NCI-H82 treated with DMSO at 0.1 percent for 48 hours (cell line): ENCODE measurements around the gene CFHR5.
"Not testable (repeated sequence)": the region's sequence is repeated elsewhere in the genome, so short reads cannot be mapped to it uniquely, and the experiment has no call there.

Experiments used
- DNase-seq: peaks from one replicate; lab custom pipeline; 2025; ENCODE audit not compliant: unreplicated experiment; lab: John Stamatoyannopoulos, UW

CFHR5 gene

DNA sequence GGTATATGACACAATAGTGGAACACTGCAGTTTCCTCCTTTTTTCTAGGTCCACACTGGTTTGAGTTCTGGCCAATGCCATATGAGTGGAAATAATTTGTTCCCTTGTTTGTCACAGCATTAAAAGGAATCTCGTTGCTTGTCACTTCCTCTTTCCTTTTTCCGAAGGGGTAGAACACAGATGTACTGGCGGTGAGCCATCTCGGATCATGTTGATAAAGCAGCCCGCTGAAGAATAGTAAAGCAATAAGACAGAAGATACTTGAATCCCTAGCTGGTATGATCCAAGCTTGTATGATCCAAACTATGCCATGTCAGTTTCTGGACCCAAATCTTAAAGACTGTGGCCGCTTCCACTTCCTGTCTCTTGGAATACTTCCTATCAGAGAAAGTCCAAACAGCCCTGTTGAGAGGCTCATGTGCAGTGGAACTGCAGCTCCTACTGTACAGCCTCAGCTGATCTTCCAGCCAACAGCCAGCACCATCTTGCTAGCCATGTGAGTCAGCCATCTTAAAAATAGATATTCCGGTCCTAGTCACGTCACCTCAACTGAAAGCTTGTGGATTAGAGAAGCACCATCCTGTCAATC is 40.3 kb downstream of the CFHR5 start:
- DNase-seq, result no peak

DNA sequence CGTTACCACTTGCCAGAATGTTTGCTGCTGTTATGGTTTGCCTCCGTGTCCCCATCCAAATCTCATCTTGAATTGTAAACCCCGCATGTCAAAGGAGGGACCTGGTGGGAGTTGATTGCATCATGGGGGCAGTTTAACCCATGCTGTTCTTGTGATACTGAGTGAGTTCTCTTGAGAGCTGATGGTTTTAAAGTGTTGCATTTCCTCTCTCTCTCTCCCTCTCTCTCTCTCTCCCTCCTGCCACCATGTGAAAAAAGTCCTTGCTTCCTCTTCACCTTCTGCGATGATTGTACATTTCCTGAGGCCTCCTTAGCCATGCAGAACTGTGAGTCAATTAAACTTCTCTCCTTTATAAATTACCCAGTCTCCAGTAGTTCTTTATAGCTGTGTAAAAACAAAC is 44.4 kb downstream of the CFHR5 start:
- DNase-seq, result no peak

DNA sequence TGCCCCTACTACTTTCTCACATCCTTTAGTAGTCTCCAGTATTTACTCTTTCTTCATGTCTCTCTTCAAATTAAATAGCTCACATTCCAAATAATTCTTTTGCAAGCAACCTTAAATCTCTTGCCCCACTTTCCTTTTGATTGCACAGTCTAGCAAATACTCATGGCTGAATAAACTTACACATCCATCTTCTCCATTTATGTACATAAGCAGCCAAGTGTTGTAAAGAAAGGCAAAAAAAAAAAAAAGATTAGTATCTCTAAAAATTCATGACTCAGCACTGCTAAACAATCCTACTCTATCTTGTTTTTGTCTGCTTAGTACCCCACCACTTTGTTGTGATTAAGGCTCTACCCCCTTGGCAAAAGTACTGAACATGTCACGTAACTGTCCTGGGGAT is 47.1 kb downstream of the CFHR5 start:
- no peak for DNase-seq

DNA sequence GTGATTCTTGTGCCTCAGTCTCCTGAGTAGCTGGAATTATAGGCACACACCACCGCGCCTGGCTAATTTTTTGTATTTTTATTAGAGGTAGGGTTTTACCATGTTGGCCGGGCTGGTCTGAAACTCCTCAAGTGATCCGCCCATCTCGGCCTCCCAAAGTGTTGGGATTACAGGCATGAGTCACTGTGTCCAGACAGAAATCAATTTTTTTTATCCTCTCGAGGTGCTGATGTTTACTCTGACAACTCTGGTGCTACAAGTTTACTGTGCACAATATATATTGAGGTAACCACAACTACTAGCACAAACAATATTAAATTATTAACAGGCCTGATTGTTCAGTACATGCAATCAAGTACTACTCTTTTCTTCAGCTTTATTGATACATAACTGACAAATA is 50.0 kb downstream of the CFHR5 start:
- no peak for DNase-seq

DNA sequence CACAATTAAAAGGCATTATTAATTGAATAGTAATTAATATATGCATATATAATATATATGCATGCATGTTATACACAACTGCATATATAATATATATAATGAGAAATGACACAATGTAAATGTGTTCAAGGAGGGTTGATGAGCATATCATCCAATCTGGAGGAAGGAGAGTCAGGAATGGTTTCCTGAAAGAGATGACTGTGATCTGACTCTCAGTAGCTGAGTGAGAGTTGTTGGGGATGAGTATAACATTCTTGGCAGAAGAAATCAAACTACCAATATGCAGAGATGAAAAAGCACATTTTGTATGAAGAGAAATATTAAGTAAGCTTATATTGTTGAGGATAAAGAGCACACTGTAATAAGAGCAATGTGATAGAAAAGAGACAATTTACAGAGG is 52.4 kb downstream of the CFHR5 start:
- DNase-seq, result no peak

DNA sequence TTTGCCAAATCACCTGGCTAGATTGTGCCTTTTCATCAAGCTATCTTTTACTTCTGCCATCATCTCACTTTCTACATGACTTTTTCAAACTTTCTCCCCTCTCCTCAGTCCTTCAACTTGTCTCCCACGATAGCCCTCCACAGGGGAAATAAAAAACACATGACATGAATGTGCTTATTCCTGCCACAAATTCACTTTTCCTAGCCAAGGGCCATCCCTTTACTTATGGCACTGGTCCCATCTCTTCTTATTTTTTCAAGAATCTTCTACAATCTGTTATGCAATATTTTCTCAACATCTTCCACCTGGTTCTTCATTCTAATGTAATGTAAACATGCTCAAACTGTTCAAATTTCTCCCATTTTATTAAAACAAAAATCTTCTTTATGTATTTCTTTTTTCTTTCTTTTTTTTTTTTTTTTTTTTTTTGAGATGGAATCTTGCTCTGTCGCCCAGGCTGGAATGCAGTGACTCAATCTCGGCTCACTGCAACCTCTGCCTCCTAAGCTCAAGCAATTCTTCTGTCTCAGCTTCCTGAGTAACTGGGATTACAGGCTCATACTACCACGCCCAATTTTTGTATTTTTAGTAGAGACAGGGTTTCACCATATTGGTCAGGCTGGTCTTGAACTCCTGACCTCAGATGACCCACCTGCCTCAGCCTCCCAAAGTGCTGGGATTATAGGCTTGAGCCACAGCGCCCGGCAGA is 57.4 kb downstream of the CFHR5 start:
- DNase-seq, result not testable (repeated sequence)

DNA sequence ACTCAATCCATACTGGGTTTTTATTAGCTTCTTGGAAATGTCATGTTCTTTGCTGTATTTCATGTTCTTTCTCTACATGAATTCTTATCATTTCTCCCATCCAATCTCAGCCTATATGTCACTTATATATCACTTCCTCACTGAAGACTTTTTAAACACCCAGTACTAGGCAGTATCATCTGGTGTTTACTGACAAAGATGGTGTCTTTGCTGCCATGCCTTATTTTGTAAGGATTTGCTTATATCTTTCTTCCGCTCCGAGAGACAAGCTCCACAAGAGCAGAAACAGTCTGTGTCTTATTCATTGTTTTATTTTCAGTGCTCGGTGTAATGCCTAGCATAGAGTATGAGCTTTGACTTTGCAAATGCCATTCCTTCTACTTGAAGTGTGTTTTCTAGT is 59.5 kb downstream of the CFHR5 start:
- DNase-seq, result no peak

DNA sequence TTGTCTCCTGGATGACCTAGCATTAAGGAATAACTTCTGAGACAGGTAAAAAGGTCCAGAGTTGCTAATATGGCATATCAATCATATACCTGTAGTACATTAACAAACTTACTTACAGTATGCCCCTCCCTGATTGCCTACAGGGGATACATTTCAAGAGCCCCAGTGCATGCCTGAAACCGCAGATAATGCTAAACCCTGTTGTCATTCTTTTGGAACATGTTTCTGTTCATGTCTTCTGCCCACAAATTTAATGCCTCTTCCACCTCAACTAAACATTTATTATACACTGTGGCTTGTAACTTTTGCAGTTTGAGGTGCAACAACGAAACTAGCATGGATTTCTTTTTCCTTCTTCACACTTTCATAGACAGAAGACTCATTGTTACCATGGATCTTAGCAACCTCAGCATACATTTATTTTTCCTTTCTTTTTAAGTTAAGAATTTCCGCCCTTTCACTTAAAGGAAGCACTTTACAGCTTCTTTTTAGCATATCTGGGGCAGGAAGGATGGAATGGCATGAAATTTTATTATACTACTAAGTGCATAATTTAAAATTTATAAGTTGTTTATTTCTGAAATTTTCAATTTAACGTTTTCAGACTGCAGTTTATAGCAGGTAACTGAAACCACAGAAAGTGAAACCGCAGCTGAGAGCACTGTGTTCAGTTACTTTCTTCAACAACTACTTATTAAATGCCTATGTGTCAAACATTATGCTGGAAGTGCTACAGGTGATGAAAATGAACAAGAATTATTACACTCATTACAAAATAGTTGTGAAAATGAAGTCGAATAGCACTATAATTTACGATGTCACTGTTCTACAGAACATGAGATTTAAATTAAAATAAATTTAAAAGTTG is 64.4 kb downstream of the CFHR5 start:
- no peak for DNase-seq

DNA sequence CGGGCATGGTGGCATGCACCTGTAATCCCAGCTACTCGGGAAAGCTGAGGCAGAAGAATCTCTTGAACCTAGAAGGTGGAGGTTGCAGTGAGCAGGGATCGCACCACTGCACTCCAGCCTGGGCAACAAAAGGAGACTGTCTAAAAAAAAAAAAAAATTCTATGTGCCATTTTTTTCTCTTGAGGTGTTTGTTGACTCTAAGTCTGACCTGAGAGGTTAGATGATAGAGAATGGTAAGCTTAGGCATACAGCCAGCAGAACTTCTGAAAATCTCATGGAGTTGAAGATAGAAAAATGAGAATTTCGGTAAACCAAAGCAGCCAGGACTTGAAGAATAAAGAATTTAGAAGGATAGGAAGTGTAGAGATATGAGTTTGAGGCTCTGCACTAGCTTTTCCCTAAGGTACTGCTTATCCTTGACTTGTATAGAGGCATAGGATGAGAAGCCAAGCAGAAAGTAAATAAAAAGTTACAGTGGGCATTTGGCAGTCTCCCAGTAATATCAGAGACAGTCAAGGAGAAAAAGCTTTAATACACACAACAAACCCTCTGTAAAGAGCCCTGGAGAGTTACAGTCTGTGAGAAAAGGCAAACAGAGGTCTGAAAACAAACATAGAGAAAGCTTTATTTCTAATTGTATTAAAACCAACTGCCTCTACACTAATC is 65.5 kb downstream of the CFHR5 start:
- DNase-seq, result no peak

DNA sequence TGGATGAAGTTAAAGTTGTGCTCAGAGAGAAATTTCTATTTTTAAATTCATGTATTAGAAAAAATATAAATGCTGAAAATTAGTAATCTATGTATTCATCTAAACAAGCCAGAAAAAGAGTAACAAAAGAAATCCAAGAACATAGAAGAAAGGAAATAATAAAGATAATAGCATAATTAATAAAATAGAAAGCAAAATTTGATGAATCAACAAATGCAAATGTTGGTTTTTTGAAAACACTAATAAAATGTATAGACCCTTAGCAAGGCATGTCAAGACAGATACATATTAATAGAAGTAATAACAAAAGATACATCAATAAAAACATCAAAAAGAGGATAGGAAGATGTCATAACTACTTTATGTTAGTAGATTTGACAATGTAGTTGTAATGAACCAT is 71.7 kb downstream of the CFHR5 start:
- DNase-seq, result no peak
